ENCODE measurements around the gene TEX13D.

The TEX13D gene

GRCh38 chrX:124358800-124359383 lies 26.4 kb downstream of the TEX13D start:
- H3K9ac ChIP-seq (ENCODE audit: low read depth, low read length): no peak overlapping the region
- H3K4me3 ChIP-seq (ENCODE audit: low read depth, low read length): no peak overlapping the region
- H3K36me3 ChIP-seq (ENCODE audit: control insufficient read depth, insufficient read depth, low read length): no peaks in the 10 kb centered on the region
- no peaks in the 10 kb centered on the region for H3K27me3 ChIP-seq (ENCODE audit: control insufficient read depth, insufficient read depth, low read length)
- no peaks in the 10 kb centered on the region for H3K9me3 ChIP-seq (ENCODE audit: control insufficient read depth, insufficient read depth, low read length)
- no peaks in the 10 kb centered on the region for H3K4me1 ChIP-seq (ENCODE audit: control insufficient read depth, insufficient read depth, low read length)

GRCh38 chrX:124362072-124362471 lies 29.6 kb downstream of the TEX13D start:
- no peak overlapping the region for H3K9ac ChIP-seq (ENCODE audit: low read depth, low read length)
- no peak overlapping the region for H3K4me3 ChIP-seq (ENCODE audit: low read depth, low read length)
- no peaks in the 10 kb centered on the region for H3K27me3 ChIP-seq (ENCODE audit: control insufficient read depth, insufficient read depth, low read length)
- no peaks in the 10 kb centered on the region for H3K4me1 ChIP-seq (ENCODE audit: control insufficient read depth, insufficient read depth, low read length)
- no peaks in the 10 kb centered on the region for H3K9me3 ChIP-seq (ENCODE audit: control insufficient read depth, insufficient read depth, low read length)
- H3K36me3 ChIP-seq (ENCODE audit: control insufficient read depth, insufficient read depth, low read length): no peaks in the 10 kb centered on the region

GRCh38 chrX:124362761-124363160 lies 30.3 kb downstream of the TEX13D start:
- H3K4me3 ChIP-seq (ENCODE audit: low read depth, low read length): no peak overlapping the region
- H3K9me3 ChIP-seq (ENCODE audit: control insufficient read depth, insufficient read depth, low read length): no peaks in the 10 kb centered on the region
- no peaks in the 10 kb centered on the region for H3K36me3 ChIP-seq (ENCODE audit: control insufficient read depth, insufficient read depth, low read length)
- H3K27me3 ChIP-seq (ENCODE audit: control insufficient read depth, insufficient read depth, low read length): no peaks in the 10 kb centered on the region
- H3K9ac ChIP-seq (ENCODE audit: low read depth, low read length): no peak overlapping the region
- no peaks in the 10 kb centered on the region for H3K4me1 ChIP-seq (ENCODE audit: control insufficient read depth, insufficient read depth, low read length)

GRCh38 chrX:124369722-124370121 lies 37.3 kb downstream of the TEX13D start:
- Histone ChIP-seq H3K27me3 (ENCODE audit: control insufficient read depth, insufficient read depth, low read length) (no peaks in the 10 kb centered on the region), H3K4me1 (ENCODE audit: control insufficient read depth, insufficient read depth, low read length) (no peaks in the 10 kb centered on the region)

GRCh38 chrX:124373348-124373747 lies 40.9 kb downstream of the TEX13D start:
- no peaks in the 10 kb centered on the region for H3K36me3 ChIP-seq (ENCODE audit: control insufficient read depth, insufficient read depth, low read length)

More at GRCh38 chrX:124369722-124370121, 37.3 kb downstream of the TEX13D start:
- Histone ChIP-seq H3K9ac (ENCODE audit: low read depth, low read length) (no peak overlapping the region), H3K9me3 (ENCODE audit: control insufficient read depth, insufficient read depth, low read length) (no peaks in the 10 kb centered on the region), H3K36me3 (ENCODE audit: control insufficient read depth, insufficient read depth, low read length) (no peaks in the 10 kb centered on the region), H3K4me3 (ENCODE audit: low read depth, low read length) (no peak overlapping the region)

GRCh38 chrX:124378643-124379042 lies 46.2 kb downstream of the TEX13D start:
- H3K36me3 ChIP-seq (ENCODE audit: control insufficient read depth, insufficient read depth, low read length): no peaks in the 10 kb centered on the region
- no peaks in the 10 kb centered on the region for H3K27me3 ChIP-seq (ENCODE audit: control insufficient read depth, insufficient read depth, low read length)
- H3K4me3 ChIP-seq (ENCODE audit: low read depth, low read length): no peak overlapping the region
- no peak overlapping the region for H3K9ac ChIP-seq (ENCODE audit: low read depth, low read length)
- H3K4me1 ChIP-seq (ENCODE audit: control insufficient read depth, insufficient read depth, low read length): peaks cover 3% of the 10 kb centered on the region
- no peaks in the 10 kb centered on the region for H3K9me3 ChIP-seq (ENCODE audit: control insufficient read depth, insufficient read depth, low read length)

More at GRCh38 chrX:124373348-124373747, 40.9 kb downstream of the TEX13D start:
- Histone ChIP-seq H3K27me3 (ENCODE audit: control insufficient read depth, insufficient read depth, low read length) (no peaks in the 10 kb centered on the region), H3K9me3 (ENCODE audit: control insufficient read depth, insufficient read depth, low read length) (no peaks in the 10 kb centered on the region), H3K9ac (ENCODE audit: low read depth, low read length) (no peak overlapping the region), H3K4me3 (ENCODE audit: low read depth, low read length) (no peak overlapping the region), H3K4me1 (ENCODE audit: control insufficient read depth, insufficient read depth, low read length) (peaks cover 3% of the 10 kb centered on the region)

- no peak overlapping the region for H3K9ac ChIP-seq (ENCODE audit: low read depth, low read length)
- no peaks in the 10 kb centered on the region for H3K4me1 ChIP-seq (ENCODE audit: control insufficient read depth, insufficient read depth, low read length)
- H3K4me3 ChIP-seq (ENCODE audit: low read depth, low read length): no peak overlapping the region
- H3K27me3 ChIP-seq (ENCODE audit: control insufficient read depth, insufficient read depth, low read length): no peaks in the 10 kb centered on the region
- H3K9me3 ChIP-seq (ENCODE audit: control insufficient read depth, insufficient read depth, low read length): no peaks in the 10 kb centered on the region
- no peaks in the 10 kb centered on the region for H3K36me3 ChIP-seq (ENCODE audit: control insufficient read depth, insufficient read depth, low read length)
Observed at GRCh38 chrX:124383354-124383753, 50.9 kb downstream of the TEX13D start.

- Histone ChIP-seq H3K27me3 (ENCODE audit: control insufficient read depth, insufficient read depth, low read length) (no peaks in the 10 kb centered on the region), H3K36me3 (ENCODE audit: control insufficient read depth, insufficient read depth, low read length) (no peaks in the 10 kb centered on the region), H3K4me3 (ENCODE audit: low read depth, low read length) (no peak overlapping the region), H3K9ac (ENCODE audit: low read depth, low read length) (no peak overlapping the region), H3K9me3 (ENCODE audit: control insufficient read depth, insufficient read depth, low read length) (no peaks in the 10 kb centered on the region), H3K4me1 (ENCODE audit: control insufficient read depth, insufficient read depth, low read length) (no peaks in the 10 kb centered on the region)
Observed at GRCh38 chrX:124386401-124386800, 53.9 kb downstream of the TEX13D start.

Measured in iPS-15b (cell line).